ENCODE results near the gene OR2S2. TPM values are rescaled to one million over a fixed set of nuclear protein-coding genes. Genes with fewer than 3 reads are reported as not detected.

OR2S2 gene
- total and polyA plus RNA-seq, 2 donors (not counting 1 experiment from before 2014, with no cell fraction given), result not detected

DNA sequence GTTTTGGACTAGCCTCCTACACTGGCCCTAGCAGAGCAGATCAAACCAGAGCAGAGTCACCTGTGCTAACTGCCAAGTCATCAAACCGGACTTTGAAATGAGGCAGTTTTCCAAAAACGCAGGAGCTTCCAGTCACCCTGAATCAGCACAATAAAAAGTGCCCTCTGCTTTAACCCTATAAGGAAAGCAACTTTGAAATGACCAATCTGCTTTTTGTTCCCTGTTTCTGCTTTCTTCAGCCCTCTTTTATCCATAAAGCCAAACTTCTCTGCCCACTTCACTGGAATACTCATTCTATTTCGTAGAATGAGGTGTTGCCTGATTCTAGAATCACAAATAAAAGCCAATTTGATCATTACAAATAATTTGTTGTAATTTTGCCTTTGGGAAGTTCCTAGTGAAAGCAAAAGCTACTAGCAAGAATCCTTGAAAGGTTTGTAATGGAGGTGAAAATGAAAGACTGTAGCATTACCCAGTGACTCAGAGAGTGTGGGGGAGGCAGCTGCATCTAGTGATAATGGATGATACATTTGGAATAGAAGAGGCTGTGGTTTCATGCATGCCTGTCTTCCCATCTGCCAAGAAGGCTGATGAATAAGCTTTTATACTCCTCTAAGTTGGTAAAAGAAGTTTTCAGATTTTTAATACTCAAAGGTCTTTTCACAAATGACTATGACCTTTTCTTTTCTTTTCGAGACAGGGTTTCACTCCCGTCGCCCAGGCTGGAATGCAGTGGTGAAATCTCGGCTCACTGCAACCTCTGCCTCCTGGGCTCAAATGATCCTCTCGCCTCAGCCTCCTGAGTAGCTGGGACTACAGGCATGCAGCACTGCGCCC, 33.8 kb downstream of the OR2S2 start:
- Histone ChIP-seq H3K27ac (ENCODE audit: low read length in 2 of 2) (no peak overlapping the region), H3K9ac (ENCODE audit: low read length) (no peak overlapping the region), H3K36me3 (replicated peaks in 1 of 2; ENCODE audit: control extremely low read depth in 1 of 2, control insufficient read depth in 1 of 2, extremely low read depth in 1 of 2, insufficient read depth in 2 of 2, low read length in 1 of 2) (no peaks in the 10 kb centered on the region), H2AFZ (ENCODE audit: insufficient read depth, low read depth, low read length, poor library complexity, severe bottlenecking) (no peak overlapping the region), H4K20me1 (ENCODE audit: control insufficient read depth, insufficient read depth, low read length, poor library complexity, severe bottlenecking) (no peaks in the 10 kb centered on the region), H3K4me3 (ENCODE audit: control extremely low read depth in 1 of 5, extremely low read depth in 1 of 5, insufficient read depth in 1 of 5, low read depth in 2 of 5, low read length in 4 of 5) (no peak overlapping the region), H3K4me1 (ENCODE audit: control insufficient read depth in 2 of 2, insufficient read depth in 2 of 2, low read length in 2 of 2) (no peaks in the 10 kb centered on the region), H3K4me2 (replicated peaks; ENCODE audit: low read depth, low read length, poor library complexity, severe bottlenecking) (no peak overlapping the region), H3K79me2 (ENCODE audit: control insufficient read depth, insufficient read depth, low read length) (no peaks in the 10 kb centered on the region), H3K9me3 (ENCODE audit: control extremely low read depth in 1 of 3, control insufficient read depth in 2 of 3, insufficient read depth in 1 of 3, low read length in 2 of 3) (no peaks in the 10 kb centered on the region), H3K27me3 (replicated peaks in 1 of 4; ENCODE audit: control extremely low read depth in 1 of 4, control insufficient read depth in 3 of 4, insufficient read depth in 4 of 4, low read length in 3 of 4) (peaks cover 0 to 12% (median 8%) of the 10 kb centered on the region in 4 experiments)
- Mint-ChIP-seq H3K4me1 (no peaks in the 10 kb centered on the region), H3K9me3 (ENCODE audit: insufficient read depth) (no peaks in the 10 kb centered on the region), H3K4me3 (no peak overlapping the region), H3K27ac (no peak overlapping the region), H3K27me3 (peaks cover 31% of the 10 kb centered on the region)
- intact Hi-C loops (cut with micrococcal nuclease), result no loop called here
- ATAC-seq (ENCODE audit: low read depth) (no peak), DNase-seq (no peak)
- WGBS (ENCODE audit: insufficient coverage), result 80% methylated on average over 8 of the region's 9 CpGs
- TF ChIP-seq, protein P1, sequence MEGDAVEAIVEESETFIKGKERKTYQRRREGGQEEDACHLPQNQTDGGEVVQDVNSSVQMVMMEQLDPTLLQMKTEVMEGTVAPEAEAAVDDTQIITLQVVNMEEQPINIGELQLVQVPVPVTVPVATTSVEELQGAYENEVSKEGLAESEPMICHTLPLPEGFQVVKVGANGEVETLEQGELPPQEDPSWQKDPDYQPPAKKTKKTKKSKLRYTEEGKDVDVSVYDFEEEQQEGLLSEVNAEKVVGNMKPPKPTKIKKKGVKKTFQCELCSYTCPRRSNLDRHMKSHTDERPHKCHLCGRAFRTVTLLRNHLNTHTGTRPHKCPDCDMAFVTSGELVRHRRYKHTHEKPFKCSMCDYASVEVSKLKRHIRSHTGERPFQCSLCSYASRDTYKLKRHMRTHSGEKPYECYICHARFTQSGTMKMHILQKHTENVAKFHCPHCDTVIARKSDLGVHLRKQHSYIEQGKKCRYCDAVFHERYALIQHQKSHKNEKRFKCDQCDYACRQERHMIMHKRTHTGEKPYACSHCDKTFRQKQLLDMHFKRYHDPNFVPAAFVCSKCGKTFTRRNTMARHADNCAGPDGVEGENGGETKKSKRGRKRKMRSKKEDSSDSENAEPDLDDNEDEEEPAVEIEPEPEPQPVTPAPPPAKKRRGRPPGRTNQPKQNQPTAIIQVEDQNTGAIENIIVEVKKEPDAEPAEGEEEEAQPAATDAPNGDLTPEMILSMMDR (IDR thresholded peaks at IDR 0.05), result no peak
- no peak for TF ChIP-seq EZH2 (IDR thresholded peaks at IDR 0.05; ENCODE audit: borderline replicate concordance, insufficient read depth, low read depth, low read length, poor library complexity, severe bottlenecking)
- ChIA-PET CTCF (no interaction called here), POLR2A (no interaction called here)

DNA sequence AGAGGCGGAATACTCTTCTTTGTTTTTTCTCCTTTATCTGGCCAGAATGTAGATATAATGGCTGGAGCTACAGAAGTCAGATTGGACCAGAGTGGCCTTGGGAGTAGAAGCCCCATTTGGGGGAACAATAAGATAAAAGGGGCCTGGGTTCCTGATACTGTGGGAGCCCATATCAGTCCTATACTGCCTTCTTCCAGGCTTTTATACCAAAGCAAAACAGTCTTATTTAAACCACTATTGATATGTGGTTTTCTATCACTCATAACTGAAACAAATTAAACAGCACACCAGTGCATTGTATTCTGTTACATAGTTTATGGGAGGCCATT, 34.4 kb downstream of the OR2S2 start:
- peaks cover 4% of the 10 kb centered on the region for H3K4me1 Mint-ChIP-seq
- H3K27ac Mint-ChIP-seq, result no peak overlapping the region
- no peak overlapping the region for H3K4me2 ChIP-seq (replicated peaks; ENCODE audit: low read depth, low read length, poor library complexity, severe bottlenecking)
- H3K4me3 Mint-ChIP-seq, result no peak overlapping the region
- peaks cover 26% of the 10 kb centered on the region for H3K27me3 Mint-ChIP-seq
- H3K4me3 ChIP-seq (ENCODE audit: control extremely low read depth in 1 of 5, extremely low read depth in 1 of 5, insufficient read depth in 1 of 5, low read depth in 2 of 5, low read length in 4 of 5), result no peak overlapping the region
- ChIA-PET POLR2A (no interaction called here), CTCF (no interaction called here)
- 83% methylated on average over 1 of the region's 1 CpG for WGBS (ENCODE audit: insufficient coverage)
- H3K27ac ChIP-seq (ENCODE audit: low read length in 2 of 2), result no peak overlapping the region
- DNase-seq, result no peak
- no peaks in the 10 kb centered on the region for H3K9me3 ChIP-seq (ENCODE audit: control extremely low read depth in 1 of 3, control insufficient read depth in 2 of 3, insufficient read depth in 1 of 3, low read length in 2 of 3)
- H3K27me3 ChIP-seq (replicated peaks in 1 of 4; ENCODE audit: control extremely low read depth in 1 of 4, control insufficient read depth in 3 of 4, insufficient read depth in 4 of 4, low read length in 3 of 4), result peaks cover 0 to 11% (median 7%) of the 10 kb centered on the region in 4 experiments
- no peak for TF ChIP-seq EZH2 (IDR thresholded peaks at IDR 0.05; ENCODE audit: borderline replicate concordance, insufficient read depth, low read depth, low read length, poor library complexity, severe bottlenecking)
- TF ChIP-seq, protein P1 (IDR thresholded peaks at IDR 0.05), result no peak
- H3K4me1 ChIP-seq (ENCODE audit: control insufficient read depth in 2 of 2, insufficient read depth in 2 of 2, low read length in 2 of 2), result no peaks in the 10 kb centered on the region
- no peak overlapping the region for H3K9ac ChIP-seq (ENCODE audit: low read length)
- no peaks in the 10 kb centered on the region for H3K9me3 Mint-ChIP-seq (ENCODE audit: insufficient read depth)
- no peaks in the 10 kb centered on the region for H4K20me1 ChIP-seq (ENCODE audit: control insufficient read depth, insufficient read depth, low read length, poor library complexity, severe bottlenecking)
- H3K79me2 ChIP-seq (ENCODE audit: control insufficient read depth, insufficient read depth, low read length), result no peaks in the 10 kb centered on the region
- no peak overlapping the region for H2AFZ ChIP-seq (ENCODE audit: insufficient read depth, low read depth, low read length, poor library complexity, severe bottlenecking)
- no peak for ATAC-seq (ENCODE audit: low read depth)
- intact Hi-C loops (cut with micrococcal nuclease), result no loop called here
- no peaks in the 10 kb centered on the region for H3K36me3 ChIP-seq (replicated peaks in 1 of 2; ENCODE audit: control extremely low read depth in 1 of 2, control insufficient read depth in 1 of 2, extremely low read depth in 1 of 2, insufficient read depth in 2 of 2, low read length in 1 of 2)
